Endothelial cell of umbilical vein (primary cell): ENCODE data around the gene MIX23. TPM values are rescaled to one million over a fixed set of nuclear protein-coding genes. Genes with fewer than 3 reads are reported as not detected.

Experiments
- BruUV-seq: library from RNA; stranded (reverse); fragments of 400-500 nt; replicated peaks from 2 replicates; lab custom pipeline; 2021; lab: Mats Ljungman, UMichigan
- CTCF ChIA-PET: fragments of 300-600, 350-600 bp; sonication (Branson Sonifier 250); formaldehyde crosslinking; loops from one replicate; lab custom pipeline; 2021; ENCODE audit warnings: antibody characterized with exemption, inconsistent platforms; lab: Charles Lee
- POLR2A ChIA-PET: fragments of 300-600, 350-600 bp; sonication (Branson Sonifier 250); formaldehyde crosslinking; loops from one replicate; lab custom pipeline; 2021; ENCODE audit warnings: antibody characterized with exemption, inconsistent platforms; lab: Charles Lee
- DNase-seq: peaks from one replicate; pipeline ENCODE4 v3.0.0-alpha.2; 2011; ENCODE audit warnings: low read depth, low spot score
- FAIRE-seq: peaks from 2 replicates; lab custom pipeline; 2011; peaks lifted over from hg19 to GRCh38; lab: Jason Lieb, UNC
- H2AFZ ChIP-seq: 2 replicates; pipeline ENCODE4 v1.6.0; 2012; ENCODE audit warnings: low read depth, low read length, control low read depth, inconsistent platforms
- H3K27ac ChIP-seq: 2 replicates; pipeline ENCODE4 v1.5.1; 2011; ENCODE audit warnings: low read depth, mild to moderate bottlenecking, control low read depth, low read length, moderate library complexity; ENCODE audit not compliant: insufficient read depth
- H3K27me3 ChIP-seq, 2 experiments: 2 replicates each; pipeline versions ENCODE4 v1.6.0 to v1.6.1; 2011; ENCODE audit warnings: low read length in 2 of 2, mixed read lengths in 1 of 2; ENCODE audit not compliant: control insufficient read depth in 2 of 2, insufficient read depth in 2 of 2
- H3K36me3 ChIP-seq, 2 experiments: 2 replicates in 1 of 2; 3 replicates in 1 of 2; pipeline ENCODE4 v1.5.1; 2011; ENCODE audit warnings: low read length in 2 of 2, mild to moderate bottlenecking in 1 of 2, moderate library complexity in 1 of 2; ENCODE audit not compliant: control insufficient read depth in 2 of 2, insufficient read depth in 2 of 2; ENCODE audit errors: extremely low read depth in 1 of 2
- H3K4me1 ChIP-seq: 3 replicates; pipeline ENCODE4 v1.5.1; 2011; ENCODE audit warnings: mild to moderate bottlenecking, low read length; ENCODE audit not compliant: control insufficient read depth, insufficient read depth; ENCODE audit errors: extremely low read depth
- H3K4me2 ChIP-seq: 2 replicates; pipeline ENCODE4 v1.6.1; 2011; ENCODE audit warnings: low read length, control low read depth, mixed read lengths; ENCODE audit not compliant: insufficient read depth
- H3K4me3 ChIP-seq, 3 experiments: fragments of 200-600 bp in 1 of 3; sonication (generic), shearing (Covaris generic) in 1 of 3; replicated peaks in 1 of 3; 2 replicates each; pipeline ENCODE4 v1.5.1; 2011 to 2016; ENCODE audit warnings: control low read depth in 3 of 3, low read length in 3 of 3, mild to moderate bottlenecking in 2 of 3, inconsistent platforms in 1 of 3, low read depth in 1 of 3, moderate library complexity in 1 of 3; ENCODE audit not compliant: insufficient read depth in 1 of 3
- H3K79me2 ChIP-seq: 2 replicates; pipeline ENCODE4 v1.6.0; 2012; ENCODE audit warnings: low read length, inconsistent platforms; ENCODE audit not compliant: control insufficient read depth, insufficient read depth
- H3K9ac ChIP-seq: replicated peaks from 2 replicates; pipeline ENCODE3; 2011; ENCODE audit warnings: low read length, control low read depth; ENCODE audit not compliant: insufficient read depth; ENCODE audit errors: extremely low read depth
- H3K9me1 ChIP-seq: replicated peaks from 3 replicates; pipeline ENCODE4 v1.6.0; 2011; ENCODE audit warnings: mild to moderate bottlenecking, low read length; ENCODE audit not compliant: control insufficient read depth, insufficient read depth; ENCODE audit errors: extremely low read depth
- H3K9me3 ChIP-seq: replicated peaks from 2 replicates; pipeline ENCODE4 v1.5.1; 2012; ENCODE audit warnings: low read length, inconsistent platforms; ENCODE audit not compliant: control insufficient read depth, insufficient read depth
- H4K20me1 ChIP-seq: replicated peaks from 2 replicates; pipeline ENCODE3; 2011; ENCODE audit warnings: mild to moderate bottlenecking, low read length; ENCODE audit not compliant: control insufficient read depth, insufficient read depth; ENCODE audit errors: extremely low read depth
- CTCF ChIP-seq, 2 donors: IDR thresholded peaks; 1 replicate in 1 of 2; 2 replicates in 1 of 2; pipeline ENCODE4 v1.5.1; 2011; ENCODE audit warnings: low read length in 2 of 2, mild to moderate bottlenecking in 2 of 2, moderate library complexity in 2 of 2, control low read depth in 1 of 2, inconsistent platforms in 1 of 2, low read depth in 1 of 2; ENCODE audit not compliant: insufficient read depth in 1 of 2; ENCODE audit errors: extremely low read depth in 1 of 2
- EZH2 ChIP-seq: IDR thresholded peaks from 2 replicates; pipeline ENCODE4 v1.6.1; 2012; ENCODE audit warnings: borderline replicate concordance, low read depth, mild to moderate bottlenecking, moderate library complexity, low read length, inconsistent platforms; ENCODE audit not compliant: severe bottlenecking
- FOS ChIP-seq: IDR thresholded peaks from 2 replicates; pipeline ENCODE4 v1.6.1; 2011; ENCODE audit warnings: mild to moderate bottlenecking, low read length, moderate library complexity, borderline replicate concordance; ENCODE audit not compliant: insufficient read depth
- GATA2 ChIP-seq: IDR thresholded peaks from 2 replicates; pipeline ENCODE4 v1.7.0; 2011; ENCODE audit warnings: low read depth, mild to moderate bottlenecking, moderate library complexity, mixed read lengths, low read length; ENCODE audit not compliant: insufficient read length, insufficient read depth
- JUN ChIP-seq: IDR thresholded peaks from 2 replicates; pipeline ENCODE4 v1.6.1; 2011; ENCODE audit warnings: borderline replicate concordance, low read depth; ENCODE audit not compliant: insufficient read length, insufficient read depth
- MYC ChIP-seq: IDR thresholded peaks from one replicate; pipeline ENCODE4 v1.6.1; 2011; ENCODE audit warnings: mild to moderate bottlenecking, low read depth, low read length
- POLR2A ChIP-seq: IDR thresholded peaks from 2 replicates; pipeline ENCODE4 v1.6.1; 2012; ENCODE audit warnings: low read depth, mild to moderate bottlenecking, control low read depth, low read length
- POLR2AphosphoS5 ChIP-seq: IDR thresholded peaks from 2 replicates; pipeline ENCODE4 v1.6.1; 2012; ENCODE audit warnings: low read depth, mild to moderate bottlenecking, control low read depth, low read length, moderate library complexity; ENCODE audit not compliant: insufficient read depth
- dilution Hi-C: fragments of 300-500 bp; cut with MboI; formaldehyde crosslinking; loops from one replicate; pipeline ENCODE4 v1.15.0; 2019; ENCODE audit warnings: low sequenced_read_pairs; ENCODE audit not compliant: extremely low pct_ligation_motif_present
- intact Hi-C: fragments of 100-400 bp; cut with micrococcal nuclease; formaldehyde crosslinking; loops from one replicate; pipeline ENCODE4 v1.10.0; 2022
- polyA plus RNA-seq, 4 experiments: library from polyadenylated mRNA; depleted of rRNA in 3 of 4; stranded (reverse) in 3 of 4; unstranded in 1 of 4; fragments of >200 nt; gene quantifications; 2 replicates each; pipeline versions ENCODE4 v1.2.1 to v1.2.3, GENCODE V29; 2011 to 2012; ENCODE audit warnings: missing spikeins in 1 of 4
- total RNA-seq: library from RNA; stranded (reverse); gene quantifications from 2 replicates; pipeline ENCODE4 v1.2.3, GENCODE V29; 2021
- TF ChIP-seq, protein P1 (sequence below): IDR thresholded peaks from 2 replicates; pipeline ENCODE4 v1.6.1; 2011; ENCODE audit not compliant: insufficient read depth, insufficient read length

MIX23 gene
- total and polyA plus RNA-seq, 2 donors (not counting 3 experiments of a cell fraction or from before 2014, with no cell fraction given): 4.5 to 53.5 TPM

DNA sequence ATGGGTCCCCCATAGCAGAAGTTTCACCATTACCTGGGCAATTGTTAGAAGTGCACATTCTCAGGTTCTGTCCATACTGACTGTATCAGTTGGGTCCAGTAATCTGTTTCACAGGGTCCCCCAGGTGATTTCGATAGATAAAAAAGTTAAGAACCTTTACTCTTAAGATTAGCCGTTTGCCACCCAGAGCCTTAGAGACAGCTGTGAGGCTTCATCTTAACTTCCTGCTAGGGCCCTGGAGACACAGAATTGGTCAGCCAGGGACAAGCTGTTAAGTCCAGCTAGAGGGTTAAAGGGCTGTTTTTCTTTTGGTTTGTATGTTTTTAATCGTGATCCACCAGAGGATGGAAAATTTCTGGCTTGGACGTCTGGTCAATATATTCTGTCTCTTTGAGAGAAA is 7.6 kb upstream of the MIX23 start:
- dilution Hi-C loops (no loop called here), intact Hi-C loops (loop anchor here (5.0 to 10.0 kb wide), 2 partner anchors 172 to 864 kb away; partner anchors contain the start of genes DTX3L and PARP9)
- Histone ChIP-seq H3K9me1 (no peaks in the 10 kb centered on the region), H3K9me3 (no peaks in the 10 kb centered on the region), H3K27ac (no peak overlapping the region), H3K9ac (no peak overlapping the region), H3K4me2 (no peak overlapping the region), H3K27me3 (no peaks in the 10 kb centered on the region), H4K20me1 (no peaks in the 10 kb centered on the region), H3K79me2 (no peaks in the 10 kb centered on the region), H3K4me1 (peaks cover 3% of the 10 kb centered on the region), H3K36me3 (no peaks in the 10 kb centered on the region), H2AFZ (no peak overlapping the region), H3K4me3 (no peak overlapping the region)
- TF ChIP-seq EZH2 (no peak), FOS (no peak), MYC (no peak), POLR2AphosphoS5 (no peak), GATA2 (no peak), POLR2A (no peak), CTCF (IDR thresholded peaks at IDR 0.05; ENCODE audit: extremely low read depth in 1 of 2, insufficient read depth in 1 of 2, low read depth in 1 of 2, low read length in 2 of 2) (no peak), JUN (no peak)
- TF ChIP-seq, protein P1, sequence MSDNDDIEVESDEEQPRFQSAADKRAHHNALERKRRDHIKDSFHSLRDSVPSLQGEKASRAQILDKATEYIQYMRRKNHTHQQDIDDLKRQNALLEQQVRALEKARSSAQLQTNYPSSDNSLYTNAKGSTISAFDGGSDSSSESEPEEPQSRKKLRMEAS: no peak
- CTCF ChIA-PET: interaction anchor here (1.6 to 5.4 kb wide), 3 partner anchors 18 to 844 kb away, joined by 4 to 120 read pairs (median 22); partner anchors contain the start of gene PARP14
- no TSS peak for BruUV-seq
- DNase-seq: no peak
- POLR2A ChIA-PET: no interaction called here
- peak; percentile 37 for FAIRE-seq
